ENCODE data around the gene CELF1. TPM values are rescaled to one million over a fixed set of nuclear protein-coding genes. Genes with fewer than 3 reads are reported as not detected.
"Not testable (repeated sequence)": the region's sequence is repeated elsewhere in the genome, so short reads cannot be mapped to it uniquely, and the experiment has no call there.

Gene CELF1
- total RNA-seq, 2 donors from 2014 or later: 105 to 128 TPM

GRCh38 chr11:47466701-47467250 lies 86.2 kb downstream of the CELF1 start:
- Mint-ChIP-seq H3K36me3 (peaks cover 0 to 4% of the 10 kb centered on the region in 2 donors), H3K9me3 (no peaks in the 10 kb centered on the region), H3K27ac (peak overlapping the region; percentile 44 to 78)
- no peak for ATAC-seq
- peak in 1 of 2 donors; percentile 25 for DNase-seq (ENCODE audit: low spot score in 2 of 2)

GRCh38 chr11:47466201-47466600 lies 86.7 kb downstream of the CELF1 start:
- H3K36me3 Mint-ChIP-seq: peaks cover 0 to 4% of the 10 kb centered on the region in 2 donors
- H3K27ac Mint-ChIP-seq: peak overlapping the region; percentile 50 to 93
- ATAC-seq (no peak), DNase-seq (ENCODE audit: low spot score in 2 of 2) (no peak)
- H3K9me3 Mint-ChIP-seq: no peaks in the 10 kb centered on the region

- no peaks in the 10 kb centered on the region for H3K9me3 Mint-ChIP-seq
- no peak overlapping the region for H3K27ac Mint-ChIP-seq
- H3K36me3 Mint-ChIP-seq: peaks cover 0 to 4% of the 10 kb centered on the region in 2 donors
- ATAC-seq (peak in 1 of 2 donors; percentile 22), DNase-seq (ENCODE audit: low spot score in 2 of 2) (no peak)
Measured at GRCh38 chr11:47464483-47464882, 88.4 kb downstream of the CELF1 start.

GRCh38 chr11:47461876-47462275 lies 91.1 kb downstream of the CELF1 start:
- ATAC-seq (no peak), DNase-seq (ENCODE audit: low spot score in 2 of 2) (no peak)
- peak overlapping the region in 1 of 2 donors; percentile 55 for H3K27ac Mint-ChIP-seq

DNA sequence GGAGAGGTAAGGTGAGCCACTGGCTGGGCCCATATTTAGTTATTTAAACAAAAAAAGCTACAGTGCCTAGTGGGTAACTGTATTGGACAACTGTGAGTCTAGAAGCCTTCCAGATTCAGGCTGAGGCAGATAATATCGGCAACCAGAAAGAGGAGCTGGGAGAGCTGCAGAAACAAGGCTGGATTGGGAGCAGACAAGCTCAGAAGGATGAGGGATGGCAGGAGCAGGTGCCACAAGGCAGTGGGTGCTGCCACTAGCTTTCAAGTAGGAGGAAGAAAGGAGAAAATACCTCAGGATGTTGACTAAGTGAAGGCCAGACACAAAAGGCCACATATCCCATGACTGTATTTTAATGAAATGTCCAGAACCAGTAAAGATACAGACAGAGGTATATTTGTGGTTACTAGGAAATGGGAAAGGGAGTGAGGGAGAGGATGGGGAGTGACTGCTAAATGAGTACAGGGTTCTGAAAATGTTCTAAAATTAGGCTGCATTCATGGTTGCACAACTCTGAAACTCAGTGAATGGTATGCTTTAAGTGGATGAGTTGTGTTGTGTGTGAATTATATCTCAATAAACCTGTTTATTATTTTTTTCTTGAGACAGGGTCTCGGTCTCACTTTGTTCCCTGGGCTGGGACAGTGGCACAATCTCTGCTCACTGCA lies 92.2 kb downstream of the CELF1 start:
- no peak for ATAC-seq
- no peaks in the 10 kb centered on the region for H3K9me3 Mint-ChIP-seq
- peak overlapping the region; percentile 29 to 57 for H3K27ac Mint-ChIP-seq
- H3K36me3 Mint-ChIP-seq: no peaks in the 10 kb centered on the region
- DNase-seq (ENCODE audit: low spot score in 2 of 2): no peak

More at GRCh38 chr11:47461876-47462275, 91.1 kb downstream of the CELF1 start:
- no peaks in the 10 kb centered on the region for H3K9me3 Mint-ChIP-seq
- no peaks in the 10 kb centered on the region for H3K36me3 Mint-ChIP-seq

GRCh38 chr11:47454258-47454671 lies 98.7 kb downstream of the CELF1 start:
- not testable (repeated sequence) for H3K9me3 Mint-ChIP-seq, H3K27ac Mint-ChIP-seq, H3K36me3 Mint-ChIP-seq
- ATAC-seq: peak; percentile 84 to 98
- peak; percentile 59 to 64 for DNase-seq (ENCODE audit: low spot score in 2 of 2)

- Mint-ChIP-seq H3K9me3 (no peaks in the 10 kb centered on the region), H3K27ac (no peak overlapping the region), H3K36me3 (no peaks in the 10 kb centered on the region)
- no peak for ATAC-seq
- DNase-seq (ENCODE audit: low spot score in 2 of 2): no peak
Measured at GRCh38 chr11:47453365-47453764, 99.6 kb downstream of the CELF1 start.

DNA sequence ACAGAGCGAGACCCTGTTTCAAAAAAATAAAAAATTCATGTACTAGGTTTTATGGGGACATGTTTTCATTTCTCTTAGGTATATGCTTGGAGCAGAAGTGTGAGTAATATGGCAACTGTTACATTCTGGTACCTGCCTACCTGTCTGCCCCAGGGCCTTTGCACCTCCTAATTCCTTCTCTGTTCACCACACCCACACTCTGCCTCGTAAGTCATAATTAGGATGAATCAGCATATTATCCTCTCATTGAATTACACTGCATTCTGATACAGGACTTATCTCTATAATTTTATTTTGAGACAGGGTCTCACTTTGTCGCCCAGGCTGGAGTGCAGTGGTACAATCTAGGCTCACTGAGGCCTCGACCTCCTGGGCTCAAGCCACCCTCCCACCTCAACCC lies 100.9 kb downstream of the CELF1 start:
- Mint-ChIP-seq H3K27ac (no peak overlapping the region), H3K36me3 (no peaks in the 10 kb centered on the region), H3K9me3 (no peaks in the 10 kb centered on the region)
- no peak for DNase-seq (ENCODE audit: low spot score in 2 of 2)
- ATAC-seq: no peak

- no peaks in the 10 kb centered on the region for H3K36me3 Mint-ChIP-seq
- ATAC-seq (no peak), DNase-seq (ENCODE audit: low spot score in 2 of 2) (no peak)
- no peaks in the 10 kb centered on the region for H3K9me3 Mint-ChIP-seq
- no peak overlapping the region for H3K27ac Mint-ChIP-seq
Measured at GRCh38 chr11:47451436-47451835, 101.5 kb downstream of the CELF1 start.

- ATAC-seq: no peak
- Mint-ChIP-seq H3K27ac (no peak overlapping the region), H3K9me3 (no peaks in the 10 kb centered on the region), H3K36me3 (no peaks in the 10 kb centered on the region)
- no peak for DNase-seq (ENCODE audit: low spot score in 2 of 2)
Measured at GRCh38 chr11:47449541-47449940, 103.4 kb downstream of the CELF1 start.

- no peak within 1 kb of the TSS for H3K27ac Mint-ChIP-seq
- H3K36me3 Mint-ChIP-seq: no peaks in the 10 kb centered on the region
- peak in 1 of 2 donors; percentile 11 for ATAC-seq
Measured at GRCh38 chr11:47448566-47449427, 104.1 kb downstream of the CELF1 start, which contains the start of gene RAPSN. Gene RAPSN (minus strand): TSS chr11:47449136. CDS start chr11:47448964, 172 bp downstream.

GRCh38 chr11:47447906-47448305 lies 105.0 kb downstream of the CELF1 start:
- Mint-ChIP-seq H3K9me3 (no peaks in the 10 kb centered on the region), H3K27ac (peak overlapping the region in 1 of 2 donors; percentile 4), H3K36me3 (no peaks in the 10 kb centered on the region)
- ATAC-seq (peak in 1 of 2 donors; percentile 7), DNase-seq (ENCODE audit: low spot score in 2 of 2) (no peak)

More at GRCh38 chr11:47448566-47449427, 104.1 kb downstream of the CELF1 start, which contains the start of gene RAPSN:
- H3K9me3 Mint-ChIP-seq: no peaks in the 10 kb centered on the region
- DNase-seq (ENCODE audit: low spot score in 2 of 2): no peak

DNA sequence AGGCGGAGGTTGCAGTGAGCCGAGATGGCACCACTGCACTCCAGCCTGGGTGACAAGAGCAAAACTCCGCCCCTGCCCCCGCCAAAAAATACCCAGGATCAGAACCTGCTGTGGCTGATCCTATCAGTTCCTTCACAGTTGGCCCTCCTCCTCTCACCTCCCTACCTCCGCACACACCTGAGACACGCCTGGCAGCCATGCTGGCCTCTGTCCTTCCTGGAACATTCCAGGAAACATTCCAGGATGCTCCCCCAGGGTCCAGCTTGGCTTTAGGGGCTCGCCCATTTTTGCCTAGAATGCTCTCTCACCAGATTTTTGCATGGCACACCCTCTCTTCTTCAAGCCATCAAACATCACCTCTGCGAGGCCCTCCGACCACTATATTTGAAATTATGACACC lies 106.1 kb downstream of the CELF1 start:
- no peak overlapping the region for H3K27ac Mint-ChIP-seq
- no peaks in the 10 kb centered on the region for H3K9me3 Mint-ChIP-seq
- DNase-seq (ENCODE audit: low spot score in 2 of 2) (no peak), ATAC-seq (no peak)
- no peaks in the 10 kb centered on the region for H3K36me3 Mint-ChIP-seq

DNA sequence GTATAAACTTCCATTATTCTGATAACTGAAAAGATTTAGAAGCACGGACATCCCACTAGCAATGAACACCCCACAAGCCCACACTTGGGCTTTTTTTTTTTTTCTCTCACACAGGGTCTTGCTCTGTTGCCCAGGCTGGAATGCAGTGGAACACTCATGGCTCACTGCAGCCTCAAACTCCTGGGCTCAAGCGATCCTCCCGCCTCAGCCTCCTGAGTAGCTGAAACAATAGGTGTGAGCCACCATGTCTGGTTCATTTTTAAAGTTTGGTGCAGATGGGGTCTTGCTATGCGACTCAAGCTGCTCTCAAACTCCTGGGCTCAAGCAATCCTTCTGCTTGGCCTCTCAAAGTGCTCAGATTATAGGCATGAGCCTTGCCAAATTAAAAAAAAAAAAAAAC lies 107.1 kb downstream of the CELF1 start:
- H3K27ac Mint-ChIP-seq: no peak overlapping the region
- no peaks in the 10 kb centered on the region for H3K9me3 Mint-ChIP-seq
- no peaks in the 10 kb centered on the region for H3K36me3 Mint-ChIP-seq
- DNase-seq (ENCODE audit: low spot score in 2 of 2) (no peak), ATAC-seq (no peak)

- Mint-ChIP-seq H3K27ac (no peak overlapping the region), H3K9me3 (no peaks in the 10 kb centered on the region), H3K36me3 (no peaks in the 10 kb centered on the region)
- no peak for DNase-seq (ENCODE audit: low spot score in 2 of 2)
- ATAC-seq: no peak
Measured at GRCh38 chr11:47443817-47444216, 109.1 kb downstream of the CELF1 start.

DNA sequence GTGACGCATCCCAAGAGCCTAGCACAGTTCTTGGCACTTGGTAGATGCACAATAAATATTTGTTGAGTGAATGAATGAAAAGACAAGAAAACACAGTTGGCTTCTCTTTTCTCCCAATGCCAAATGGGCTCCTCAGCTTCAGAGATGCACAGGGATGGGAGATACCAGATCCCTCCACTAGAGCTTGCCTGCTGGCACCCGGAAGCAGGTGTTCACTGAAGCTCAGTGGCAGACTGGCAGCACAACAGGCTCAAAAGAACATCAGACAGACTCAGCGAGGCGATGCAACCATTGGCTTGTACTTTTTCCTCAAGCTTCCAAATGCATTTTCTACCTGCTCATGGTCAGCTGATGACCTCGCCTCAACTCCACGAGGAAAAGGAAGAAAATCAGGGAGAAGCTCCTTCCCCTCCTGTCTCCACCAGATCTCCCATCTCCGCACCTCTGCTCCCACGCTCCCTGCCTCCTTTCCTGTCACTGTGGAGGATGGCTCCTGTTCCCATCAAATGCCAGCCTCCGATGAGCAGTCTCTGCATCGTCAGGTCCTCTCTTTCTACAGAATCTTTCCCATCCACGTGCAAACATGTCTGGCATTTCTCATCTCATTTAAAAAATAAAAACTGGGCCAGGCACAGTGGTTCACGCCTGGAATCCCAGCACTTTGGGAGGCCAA lies 109.8 kb downstream of the CELF1 start:
- no peaks in the 10 kb centered on the region for H3K9me3 Mint-ChIP-seq
- H3K36me3 Mint-ChIP-seq: no peaks in the 10 kb centered on the region
- no peak for ATAC-seq
- peak overlapping the region in 1 of 2 donors; percentile 50 for H3K27ac Mint-ChIP-seq
- DNase-seq (ENCODE audit: low spot score in 2 of 2): no peak

DNA sequence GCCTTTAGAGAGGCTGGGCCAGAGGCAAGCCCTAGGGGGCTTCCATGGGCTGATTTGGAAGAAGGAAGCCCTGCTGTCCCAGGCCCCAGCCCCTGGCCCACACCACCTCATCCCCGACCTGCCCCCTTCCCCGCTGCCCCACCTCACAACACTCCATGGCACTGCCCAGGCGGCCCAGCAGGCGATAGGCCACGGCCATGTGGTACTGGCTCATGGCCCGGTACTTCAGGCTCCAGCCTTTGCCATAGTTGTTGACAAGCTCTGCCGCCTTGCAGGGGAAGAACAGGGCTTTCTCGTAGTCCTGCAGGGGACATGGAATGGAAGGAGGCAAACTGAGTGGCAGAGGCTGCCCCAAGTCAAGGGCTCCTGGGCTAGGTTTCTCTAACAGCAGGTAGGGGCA lies 110.4 kb downstream of the CELF1 start:
- H3K9me3 Mint-ChIP-seq: no peaks in the 10 kb centered on the region
- no peaks in the 10 kb centered on the region for H3K36me3 Mint-ChIP-seq
- ATAC-seq: no peak
- no peak overlapping the region for H3K27ac Mint-ChIP-seq
- no peak for DNase-seq (ENCODE audit: low spot score in 2 of 2)
